GM21447 (cell line): ENCODE data around the gene AEBP2.
"Not testable (repeated sequence)": the region's sequence is repeated elsewhere in the genome, so short reads cannot be mapped to it uniquely, and the experiment has no call there.

Experiments
- ATAC-seq: cut with Tn5 transposase; IDR thresholded peaks from one replicate; pipeline ENCODE4 v1.9.1; 2021; ENCODE audit not compliant: unreplicated experiment

The AEBP2 gene

GRCh38 chr12:19453961-19454360, 14.7 kb downstream of the AEBP2 start:
- ATAC-seq = no peak

- no peak for ATAC-seq
These were observed 15.5 kb downstream of the AEBP2 start for GRCh38 chr12:19454837-19455236.

DNA sequence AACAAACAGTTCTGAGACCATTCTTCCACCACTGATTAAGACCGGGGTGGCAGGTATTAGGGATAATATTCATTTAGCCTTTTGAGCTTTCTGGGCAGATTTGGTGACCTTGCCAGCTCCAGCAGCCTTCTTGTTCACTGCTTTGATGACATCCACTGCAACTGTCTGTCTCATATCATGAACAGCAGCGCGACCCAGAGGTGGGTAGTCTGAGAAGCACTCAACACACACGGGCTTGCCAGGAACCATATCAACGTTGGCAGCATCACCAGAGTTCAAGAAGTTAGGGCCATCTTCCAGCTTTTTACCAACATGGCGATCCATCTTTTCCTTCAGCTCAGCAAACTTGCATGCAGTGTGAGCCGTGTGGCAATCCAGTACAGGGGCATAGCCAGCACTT, 16.9 kb downstream of the AEBP2 start:
- ATAC-seq = no peak

- no peak for ATAC-seq
These were observed 18.3 kb downstream of the AEBP2 start for GRCh38 chr12:19457561-19457960.

- ATAC-seq = no peak
These were observed 19.4 kb downstream of the AEBP2 start for GRCh38 chr12:19458733-19459132.

DNA sequence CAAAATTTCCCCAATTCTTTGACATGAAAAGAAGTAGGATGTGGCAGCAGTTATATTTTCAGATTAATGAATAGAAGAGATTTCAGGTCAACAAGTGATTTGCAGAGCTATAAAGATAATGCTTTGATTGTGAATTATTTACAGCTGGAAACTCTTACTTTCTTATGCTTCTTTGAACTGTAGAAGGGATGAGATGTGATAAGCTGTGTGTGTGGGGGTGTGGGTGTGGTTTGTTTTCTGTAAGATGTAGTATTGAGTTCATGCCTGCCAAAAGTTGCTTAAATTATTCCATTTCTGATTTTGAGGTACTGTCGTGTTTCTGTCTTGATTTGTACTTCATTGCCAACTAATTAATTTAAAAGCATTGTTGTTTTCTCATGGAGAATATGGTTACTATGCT, 22.7 kb downstream of the AEBP2 start:
- ATAC-seq = no peak

- ATAC-seq = no peak
These were observed 23.1 kb downstream of the AEBP2 start for GRCh38 chr12:19462406-19462805.

- no peak for ATAC-seq
These were observed 24.9 kb downstream of the AEBP2 start for GRCh38 chr12:19464192-19464580.

DNA sequence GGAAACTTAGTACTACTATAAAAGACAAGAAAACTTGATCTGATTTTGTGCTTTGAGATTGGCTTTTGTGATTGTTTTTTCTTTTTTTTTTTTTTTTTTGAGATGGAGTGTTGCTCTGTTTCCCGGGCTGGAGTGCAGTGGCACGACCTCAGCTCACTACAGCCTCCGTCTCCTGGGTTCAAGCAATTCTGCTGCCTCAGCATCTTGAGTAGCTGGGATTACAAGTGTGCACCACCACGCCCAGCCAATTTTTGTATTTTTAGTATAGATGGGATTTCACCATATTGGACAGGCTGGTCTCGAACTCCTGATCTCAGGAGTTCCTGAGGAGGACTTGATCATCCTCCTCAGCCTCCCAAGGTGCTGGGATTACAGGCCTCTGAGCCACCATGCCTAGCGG, 26.4 kb downstream of the AEBP2 start:
- no peak for ATAC-seq

DNA sequence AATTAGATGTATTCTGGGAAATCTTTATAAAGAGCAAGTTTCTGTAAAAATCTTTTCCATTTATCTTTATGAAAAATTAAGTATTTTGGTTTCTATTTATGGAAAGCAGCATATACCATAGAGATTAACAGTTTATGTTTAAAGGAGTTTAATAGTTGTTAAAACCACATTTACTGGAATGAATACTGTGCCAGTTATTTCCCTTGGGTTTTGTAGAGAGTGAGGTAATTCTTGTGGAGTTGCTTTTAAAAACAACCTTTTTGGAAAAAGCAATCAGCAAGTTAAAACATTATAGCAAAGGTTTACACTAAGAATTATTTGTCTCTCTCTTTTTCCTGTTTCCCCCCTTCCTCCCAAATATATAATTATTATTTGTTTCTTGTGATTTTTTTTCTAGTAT, 34.9 kb downstream of the AEBP2 start:
- ATAC-seq = no peak

GRCh38 chr12:19475884-19476505, 36.7 kb downstream of the AEBP2 start:
- ATAC-seq = not testable (repeated sequence)

DNA sequence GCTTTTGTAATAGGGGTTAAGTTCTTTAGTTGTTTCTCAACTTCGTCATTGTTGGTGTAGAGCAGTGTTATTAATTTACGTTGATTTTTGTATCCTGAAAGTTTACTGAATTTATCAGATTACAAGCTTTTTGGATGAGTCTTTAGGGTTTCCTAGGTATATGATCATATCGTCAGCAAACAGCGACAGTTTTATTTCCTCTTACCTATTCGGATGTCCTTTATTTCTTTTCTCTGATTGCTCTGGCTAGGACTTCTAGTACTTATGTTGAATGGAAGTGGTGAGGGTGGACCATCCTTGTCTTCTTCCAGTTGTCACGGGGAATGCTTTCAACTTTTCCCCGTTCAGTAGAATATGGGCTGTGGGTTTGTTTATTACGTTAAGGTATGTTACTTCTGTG, 37.8 kb downstream of the AEBP2 start:
- ATAC-seq = no peak

- ATAC-seq = no peak
These were observed 41.2 kb downstream of the AEBP2 start for GRCh38 chr12:19480459-19480858.

DNA sequence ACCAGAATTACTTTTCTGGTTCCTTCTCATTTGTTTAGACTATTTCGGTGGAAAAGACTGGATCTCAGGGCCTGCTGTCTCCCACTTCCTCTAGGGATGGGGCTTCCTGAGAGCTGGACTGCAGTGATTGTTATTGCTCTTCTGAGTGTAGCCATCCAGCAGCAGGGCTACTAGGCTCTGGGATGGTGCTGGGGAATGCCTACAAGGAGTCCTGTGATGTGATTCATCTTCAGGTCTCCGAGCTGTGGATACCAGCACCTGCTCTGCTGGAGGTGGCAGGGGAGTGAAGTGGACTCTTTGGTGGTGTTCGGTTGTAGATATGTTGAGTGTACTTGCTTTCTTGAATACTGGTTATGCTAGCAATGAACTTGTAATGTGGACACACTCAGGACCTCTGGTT, 42.7 kb downstream of the AEBP2 start:
- ATAC-seq = no peak

- ATAC-seq = peak; percentile 87
These were observed 43.3 kb downstream of the AEBP2 start for GRCh38 chr12:19482551-19483109.

GRCh38 chr12:19483727-19484126, 44.4 kb downstream of the AEBP2 start:
- no peak for ATAC-seq

- no peak for ATAC-seq
These were observed 45.4 kb downstream of the AEBP2 start for GRCh38 chr12:19484738-19485137.

- ATAC-seq = no peak
These were observed 45.9 kb downstream of the AEBP2 start for GRCh38 chr12:19485240-19485639.

DNA sequence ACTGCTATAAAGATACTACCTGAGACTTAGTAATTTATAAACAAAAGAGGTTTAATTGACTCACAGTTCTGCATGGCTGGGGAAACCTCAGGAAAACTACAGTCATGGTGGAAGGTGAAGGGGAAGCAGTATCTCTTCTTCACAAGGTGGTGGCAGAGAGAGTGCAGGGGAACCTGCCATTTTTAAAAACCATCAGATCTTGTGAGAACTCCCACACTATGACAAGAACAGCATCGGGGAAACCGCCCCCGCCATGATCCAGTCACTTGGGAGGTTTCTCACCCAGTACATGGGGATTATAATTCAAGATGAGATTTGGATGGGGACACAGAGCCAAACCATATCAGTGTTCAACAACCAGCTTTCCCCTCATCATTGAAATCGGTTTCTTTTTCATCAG, 49.9 kb downstream of the AEBP2 start:
- ATAC-seq = no peak

GRCh38 chr12:19490908-19491307, 51.6 kb downstream of the AEBP2 start:
- no peak for ATAC-seq

DNA sequence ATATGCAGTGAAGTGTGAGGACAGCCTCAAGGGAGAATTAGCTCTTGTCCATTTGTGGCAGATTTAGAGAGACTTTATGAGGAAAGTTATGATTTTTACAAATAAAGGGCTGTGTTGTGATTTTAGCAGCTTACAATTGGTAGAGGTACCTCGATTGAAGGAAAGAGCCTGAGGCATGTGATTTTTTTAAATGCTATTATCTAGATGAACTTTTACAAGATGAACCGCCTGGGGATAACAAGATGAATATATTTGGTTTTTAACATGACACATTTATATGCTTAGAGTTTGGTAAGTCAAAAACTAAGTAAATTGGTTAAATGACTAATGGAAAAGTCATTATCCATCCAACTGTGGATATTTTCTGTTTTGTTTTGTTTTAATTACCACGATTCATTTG, 52.6 kb downstream of the AEBP2 start:
- no peak for ATAC-seq

- ATAC-seq = no peak
These were observed 57.1 kb downstream of the AEBP2 start for GRCh38 chr12:19496219-19496878.

- ATAC-seq = no peak
These were observed 58.8 kb downstream of the AEBP2 start for GRCh38 chr12:19498099-19498498.
